Ovary (tissue), 3 donors: ENCODE results near the gene SNX25.

Experiments used
- CTCF ChIP-seq, 3 donors: fragments of 450-650 bp in 2 of 3; fragments of 200-600 bp in 1 of 3; IDR thresholded peaks; one replicate each; pipeline versions ENCODE4 v1.5.1 to v1.8.0; 2016 to 2022; ENCODE audit warnings: antibody characterized with exemption in 3 of 3, mild to moderate bottlenecking in 1 of 3
- EP300 ChIP-seq: sonication (generic); formaldehyde crosslinking; IDR thresholded peaks from one replicate; pipeline ENCODE4 v1.6.1; 2017; ENCODE audit warnings: antibody characterized with exemption
- POLR2A ChIP-seq: fragments of 450-650 bp; IDR thresholded peaks from one replicate; pipeline ENCODE4 v1.6.1; 2017; ENCODE audit warnings: antibody characterized with exemption, mild to moderate bottlenecking, moderate library complexity
- donor health status: DM: no; HTN: no; CAD: no.

GRCh38 chr4:185171373-185172071, 37.9 kb upstream of the SNX25 start:
- no peak for TF ChIP-seq CTCF (IDR thresholded peaks at IDR 0.05)
- no peak for TF ChIP-seq POLR2A
- no peak for TF ChIP-seq EP300
